ENCODE data around the gene UNC13D.
"Not testable (repeated sequence)": the region's sequence is repeated elsewhere in the genome, so short reads cannot be mapped to it uniquely, and the experiment has no call there.

Gene UNC13D

GRCh38 chr17:75843577-75844529 lies at the start of gene UNC13D:
TSS of gene UNC13D (minus strand) at chr17:75844404. CDS start at chr17:75844337, 67 bp downstream.
- H3K27me3 ChIP-seq (ENCODE audit: control insufficient read depth, insufficient read depth, low read length), result no peaks in the 10 kb centered on the region
- peak within 1 kb of the TSS; percentile 49 for H3K9ac ChIP-seq (ENCODE audit: low read length)
- H3K36me3 ChIP-seq (ENCODE audit: control insufficient read depth, insufficient read depth, low read length), result peaks cover 25% of the 10 kb centered on the region
- H3K27ac ChIP-seq (ENCODE audit: low read depth, low read length), result peak within 1 kb of the TSS; percentile 66
- H3K4me1 ChIP-seq (ENCODE audit: control insufficient read depth, insufficient read depth, low read length), result peaks cover 7% of the 10 kb centered on the region
- peak within 1 kb of the TSS; percentile 49 for H3K4me3 ChIP-seq (ENCODE audit: low read length)

DNA sequence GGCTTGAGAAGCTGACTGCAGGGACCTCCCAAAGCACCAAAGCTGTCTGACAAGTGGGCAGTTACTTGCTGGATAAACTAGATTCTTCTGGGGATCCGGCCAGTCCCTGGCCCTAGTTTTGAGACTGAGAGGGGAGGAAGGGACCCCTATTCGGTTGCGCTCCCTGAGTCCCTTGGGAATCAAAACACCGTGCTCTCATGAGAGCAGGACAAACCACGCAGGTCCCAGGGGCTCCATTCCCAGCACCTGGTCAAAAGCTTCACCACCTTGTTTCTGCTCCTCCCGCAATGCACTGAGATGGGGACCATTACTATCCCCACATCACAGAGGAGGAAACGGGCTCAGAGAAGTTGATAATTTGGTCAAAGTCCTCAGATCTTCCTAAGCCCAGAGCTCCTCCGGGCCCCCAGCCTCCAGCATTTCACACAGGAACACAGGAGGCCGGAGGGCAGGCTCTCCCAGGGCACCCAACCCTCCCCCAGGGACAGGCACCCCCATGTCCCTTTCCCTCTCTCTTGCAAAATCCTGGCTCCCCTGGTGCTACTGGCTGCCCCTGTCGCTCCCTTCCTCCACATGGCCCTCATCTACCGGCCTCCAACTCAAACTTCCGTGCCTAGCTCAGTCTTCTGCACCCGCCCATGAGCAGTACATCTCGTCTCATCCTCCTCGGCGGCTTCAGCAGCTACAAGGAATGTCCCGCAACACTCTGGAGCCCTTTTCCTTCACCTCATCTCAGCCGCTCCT lies 49.3 kb upstream of the UNC13D start:
- peaks cover 16% of the 10 kb centered on the region for H3K4me1 ChIP-seq (ENCODE audit: control insufficient read depth, insufficient read depth, low read length)
- H3K9ac ChIP-seq (ENCODE audit: low read length), result no peak overlapping the region
- H3K27me3 ChIP-seq (ENCODE audit: control insufficient read depth, insufficient read depth, low read length), result no peaks in the 10 kb centered on the region
- no peak overlapping the region for H3K4me3 ChIP-seq (ENCODE audit: low read length)
- H3K27ac ChIP-seq (ENCODE audit: low read depth, low read length), result no peak overlapping the region
- H3K36me3 ChIP-seq (ENCODE audit: control insufficient read depth, insufficient read depth, low read length), result peaks cover 11% of the 10 kb centered on the region

DNA sequence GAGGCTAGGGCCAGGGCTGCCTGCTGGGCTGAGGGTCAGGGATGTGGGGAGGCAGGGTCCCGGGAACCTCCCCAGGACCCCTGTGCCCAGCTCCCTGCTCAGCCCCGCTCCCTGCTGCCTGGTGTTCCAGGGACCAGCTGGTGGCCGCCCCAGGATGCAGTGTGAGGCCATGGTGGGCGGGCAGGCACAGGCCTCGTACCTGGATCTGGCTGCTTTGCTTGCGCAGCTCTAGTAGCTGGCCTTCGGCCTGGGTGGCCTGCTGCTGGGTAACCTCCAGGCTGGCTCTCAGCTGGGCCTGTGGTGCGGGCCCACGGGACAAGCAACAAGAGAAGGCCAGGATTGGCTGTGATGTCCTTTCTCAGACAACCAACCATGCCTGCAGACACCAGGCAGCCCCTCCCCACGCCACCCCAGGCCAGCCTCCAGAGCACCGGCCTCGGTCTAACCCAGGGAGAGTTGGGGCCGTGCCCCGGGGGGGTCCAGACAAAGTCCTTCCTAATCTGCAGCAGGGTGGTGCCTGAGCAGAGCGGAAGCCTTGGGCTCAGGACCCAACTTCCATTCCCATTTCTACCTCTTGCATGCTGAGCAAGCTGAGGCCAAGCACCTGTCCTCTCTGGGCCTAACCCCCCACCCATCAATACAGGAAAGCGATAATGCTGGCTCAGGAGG lies 48.5 kb upstream of the UNC13D start:
- Histone ChIP-seq H3K27me3 (ENCODE audit: control insufficient read depth, insufficient read depth, low read length) (no peaks in the 10 kb centered on the region), H3K36me3 (ENCODE audit: control insufficient read depth, insufficient read depth, low read length) (peaks cover 11% of the 10 kb centered on the region), H3K27ac (ENCODE audit: low read depth, low read length) (no peak overlapping the region), H3K4me1 (ENCODE audit: control insufficient read depth, insufficient read depth, low read length) (peaks cover 16% of the 10 kb centered on the region), H3K9ac (ENCODE audit: low read length) (no peak overlapping the region), H3K4me3 (ENCODE audit: low read length) (no peak overlapping the region)

DNA sequence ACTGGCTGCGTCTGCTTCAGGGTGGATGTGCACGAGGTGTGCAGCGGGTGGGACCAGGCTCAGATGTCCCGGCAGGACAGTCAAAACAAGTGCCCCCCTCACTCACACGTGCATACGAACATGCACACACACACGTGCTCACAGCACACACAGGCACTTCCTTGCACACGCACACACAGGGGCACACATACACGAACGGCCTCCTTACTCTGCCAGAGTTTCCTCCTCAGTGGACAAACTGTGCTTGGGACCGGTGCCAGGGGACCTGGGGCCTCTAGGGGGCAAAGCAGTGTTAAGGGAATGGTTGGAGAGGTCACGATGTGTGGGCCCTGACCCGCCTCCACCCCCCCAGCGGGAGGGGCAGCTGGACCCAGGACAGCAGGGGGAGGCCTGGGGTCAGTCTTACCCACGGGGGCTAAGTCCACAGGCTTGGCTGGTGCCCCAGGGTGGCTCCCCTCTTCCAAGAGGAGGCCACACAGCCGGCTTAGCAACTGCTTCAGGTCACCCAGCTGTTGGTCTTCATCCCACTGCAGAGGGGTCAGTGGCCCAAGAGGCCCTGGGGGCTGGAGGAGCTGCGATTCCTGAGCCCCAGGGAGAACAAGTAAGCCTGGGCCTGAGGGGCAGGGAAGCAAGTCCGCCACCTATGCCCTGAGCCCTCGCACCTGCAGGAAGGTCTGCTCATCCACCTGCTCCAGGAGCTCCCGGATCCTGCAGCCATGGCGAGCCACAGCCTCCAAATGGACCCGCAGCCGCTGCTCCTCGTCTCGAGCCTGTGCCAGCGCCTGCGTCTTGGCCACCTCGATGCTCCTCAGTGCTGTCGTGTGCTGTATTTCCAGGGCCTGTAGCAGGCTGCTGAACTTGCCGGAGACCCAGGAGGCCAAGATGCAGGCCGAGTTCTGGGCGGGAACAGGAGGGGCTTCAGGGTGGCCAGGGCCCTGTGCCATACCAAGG lies 47.7 kb upstream of the UNC13D start:
- H3K36me3 ChIP-seq (ENCODE audit: control insufficient read depth, insufficient read depth, low read length), result peaks cover 11% of the 10 kb centered on the region
- H3K9ac ChIP-seq (ENCODE audit: low read length), result no peak overlapping the region
- H3K27ac ChIP-seq (ENCODE audit: low read depth, low read length), result no peak overlapping the region
- no peak overlapping the region for H3K4me3 ChIP-seq (ENCODE audit: low read length)
- peaks cover 11% of the 10 kb centered on the region for H3K4me1 ChIP-seq (ENCODE audit: control insufficient read depth, insufficient read depth, low read length)
- no peaks in the 10 kb centered on the region for H3K27me3 ChIP-seq (ENCODE audit: control insufficient read depth, insufficient read depth, low read length)

GRCh38 chr17:75891022-75891604 lies 46.9 kb upstream of the UNC13D start:
- no peaks in the 10 kb centered on the region for H3K27me3 ChIP-seq (ENCODE audit: control insufficient read depth, insufficient read depth, low read length)
- peaks cover 11% of the 10 kb centered on the region for H3K4me1 ChIP-seq (ENCODE audit: control insufficient read depth, insufficient read depth, low read length)
- H3K27ac ChIP-seq (ENCODE audit: low read depth, low read length), result no peak overlapping the region
- H3K9ac ChIP-seq (ENCODE audit: low read length), result no peak overlapping the region
- peaks cover 11% of the 10 kb centered on the region for H3K36me3 ChIP-seq (ENCODE audit: control insufficient read depth, insufficient read depth, low read length)
- no peak overlapping the region for H3K4me3 ChIP-seq (ENCODE audit: low read length)

DNA sequence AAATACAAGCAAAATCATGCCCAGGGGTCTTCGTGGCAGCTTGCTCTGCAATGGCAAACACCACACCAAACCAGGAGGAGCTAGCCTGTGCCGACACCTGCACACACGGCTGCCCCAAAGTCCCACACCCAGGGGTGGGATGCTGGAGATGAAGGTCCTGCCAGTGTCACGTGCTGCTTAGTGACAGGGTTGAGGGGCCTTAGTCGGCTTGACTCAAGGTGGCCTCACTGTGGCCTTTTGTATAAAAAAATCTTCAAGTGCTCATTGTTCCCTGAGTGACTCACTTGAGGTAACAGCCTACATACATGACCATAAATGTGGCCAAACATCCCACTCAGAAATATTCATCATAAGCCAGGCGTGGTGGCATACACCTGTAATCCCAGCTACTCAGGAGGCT lies 45.2 kb upstream of the UNC13D start:
- H3K27me3 ChIP-seq (ENCODE audit: control insufficient read depth, insufficient read depth, low read length), result no peaks in the 10 kb centered on the region
- no peaks in the 10 kb centered on the region for H3K4me1 ChIP-seq (ENCODE audit: control insufficient read depth, insufficient read depth, low read length)
- H3K36me3 ChIP-seq (ENCODE audit: control insufficient read depth, insufficient read depth, low read length), result peaks cover 11% of the 10 kb centered on the region
- no peak overlapping the region for H3K27ac ChIP-seq (ENCODE audit: low read depth, low read length)
- no peak overlapping the region for H3K9ac ChIP-seq (ENCODE audit: low read length)
- H3K4me3 ChIP-seq (ENCODE audit: low read length), result no peak overlapping the region

DNA sequence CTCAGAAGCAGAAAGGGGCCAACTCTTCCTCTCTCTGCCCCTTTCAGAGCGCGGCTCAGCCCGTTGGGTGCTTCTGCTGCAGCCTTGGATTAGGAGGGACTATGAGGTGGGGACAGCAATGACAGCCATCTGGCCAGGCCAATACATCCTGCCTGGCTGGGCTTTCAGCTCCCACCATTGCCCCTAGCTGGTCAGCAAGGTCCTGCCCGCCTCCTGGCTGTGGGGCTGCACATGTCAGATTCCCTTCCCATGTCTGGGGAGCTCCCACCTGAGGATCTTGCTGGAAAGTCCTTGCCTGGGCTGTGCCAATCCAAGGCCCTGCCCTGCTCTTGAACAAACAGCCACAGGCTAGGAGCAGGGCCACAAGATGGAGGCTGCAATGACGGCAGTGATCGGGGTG lies 44.3 kb upstream of the UNC13D start:
- Histone ChIP-seq H3K9ac (ENCODE audit: low read length) (no peak overlapping the region), H3K36me3 (ENCODE audit: control insufficient read depth, insufficient read depth, low read length) (peaks cover 11% of the 10 kb centered on the region), H3K27ac (ENCODE audit: low read depth, low read length) (no peak overlapping the region), H3K27me3 (ENCODE audit: control insufficient read depth, insufficient read depth, low read length) (no peaks in the 10 kb centered on the region), H3K4me3 (ENCODE audit: low read length) (no peak overlapping the region), H3K4me1 (ENCODE audit: control insufficient read depth, insufficient read depth, low read length) (no peaks in the 10 kb centered on the region)

GRCh38 chr17:75885860-75886259 lies 41.7 kb upstream of the UNC13D start:
- not testable (repeated sequence) for H3K36me3 ChIP-seq (ENCODE audit: control insufficient read depth, insufficient read depth, low read length); H3K27me3 ChIP-seq (ENCODE audit: control insufficient read depth, insufficient read depth, low read length); H3K9ac ChIP-seq (ENCODE audit: low read length); H3K27ac ChIP-seq (ENCODE audit: low read depth, low read length); H3K4me3 ChIP-seq (ENCODE audit: low read length); H3K4me1 ChIP-seq (ENCODE audit: control insufficient read depth, insufficient read depth, low read length)

DNA sequence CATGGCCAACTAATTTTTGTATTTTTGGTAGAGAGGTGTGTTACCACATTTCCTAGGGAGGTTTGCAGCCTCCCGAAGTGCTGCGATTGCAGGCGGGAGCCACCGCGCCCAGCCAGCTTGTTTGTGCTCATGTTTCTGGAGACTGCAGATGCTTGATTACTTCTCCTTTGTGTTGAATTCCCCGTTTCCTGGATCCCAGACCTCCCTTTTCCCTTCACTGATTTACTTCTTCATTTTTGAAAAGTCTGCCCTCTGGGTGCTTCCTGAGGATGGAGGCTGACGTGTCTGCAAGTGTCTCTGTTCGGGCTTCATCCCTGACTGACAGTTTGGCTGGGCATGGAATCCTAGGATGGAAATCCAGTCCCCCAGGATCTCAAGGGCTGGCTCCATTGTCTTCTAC lies 41.2 kb upstream of the UNC13D start:
- Histone ChIP-seq H3K4me1 (ENCODE audit: control insufficient read depth, insufficient read depth, low read length) (no peaks in the 10 kb centered on the region), H3K27me3 (ENCODE audit: control insufficient read depth, insufficient read depth, low read length) (no peaks in the 10 kb centered on the region), H3K27ac (ENCODE audit: low read depth, low read length) (no peak overlapping the region), H3K4me3 (ENCODE audit: low read length) (no peak overlapping the region), H3K9ac (ENCODE audit: low read length) (no peak overlapping the region), H3K36me3 (ENCODE audit: control insufficient read depth, insufficient read depth, low read length) (peaks cover under 1% of the 10 kb centered on the region)

GRCh38 chr17:75881678-75882454 lies 37.7 kb upstream of the UNC13D start:
- Histone ChIP-seq H3K27me3 (ENCODE audit: control insufficient read depth, insufficient read depth, low read length) (no peaks in the 10 kb centered on the region), H3K9ac (ENCODE audit: low read length) (no peak overlapping the region), H3K4me3 (ENCODE audit: low read length) (no peak overlapping the region), H3K27ac (ENCODE audit: low read depth, low read length) (no peak overlapping the region), H3K4me1 (ENCODE audit: control insufficient read depth, insufficient read depth, low read length) (peaks cover 1% of the 10 kb centered on the region), H3K36me3 (ENCODE audit: control insufficient read depth, insufficient read depth, low read length) (no peaks in the 10 kb centered on the region)

GRCh38 chr17:75880266-75880665 lies 36.1 kb upstream of the UNC13D start:
- Histone ChIP-seq H3K27ac (ENCODE audit: low read depth, low read length) (no peak overlapping the region), H3K9ac (ENCODE audit: low read length) (no peak overlapping the region), H3K27me3 (ENCODE audit: control insufficient read depth, insufficient read depth, low read length) (no peaks in the 10 kb centered on the region), H3K4me1 (ENCODE audit: control insufficient read depth, insufficient read depth, low read length) (peaks cover 17% of the 10 kb centered on the region), H3K36me3 (ENCODE audit: control insufficient read depth, insufficient read depth, low read length) (no peaks in the 10 kb centered on the region), H3K4me3 (ENCODE audit: low read length) (no peak overlapping the region)
